ENCODE measurements around the gene FAM43B.

DNA sequence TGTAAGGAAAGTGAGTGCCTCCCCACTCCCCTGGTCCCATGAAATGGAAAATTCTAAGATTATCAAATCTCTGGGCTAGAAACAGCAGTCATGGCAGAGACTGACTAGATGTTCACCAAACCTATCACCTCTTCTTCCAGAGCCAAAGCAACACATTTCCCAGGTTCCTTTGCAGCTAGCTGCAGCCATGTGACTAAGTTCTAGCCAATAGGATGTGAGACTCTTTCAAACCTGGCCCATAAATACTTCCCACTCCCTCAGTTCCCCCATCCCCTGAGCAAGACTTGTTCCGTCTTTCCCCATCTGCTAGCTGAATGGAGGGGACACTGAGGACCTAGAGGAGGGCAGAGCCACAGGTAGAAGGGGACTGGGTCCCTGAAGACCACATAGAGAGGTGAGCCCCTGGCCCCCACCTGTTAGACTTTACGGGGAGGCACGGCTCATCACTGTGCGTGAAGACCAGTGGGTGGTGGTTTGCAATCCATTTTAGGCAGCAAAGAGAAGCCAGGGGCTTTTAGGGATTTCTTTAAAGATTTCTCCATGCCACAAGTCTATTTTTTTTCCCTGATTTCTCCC is 17.2 kb downstream of the FAM43B start:
- TF ChIP-seq EZH2 (IDR thresholded peaks at IDR 0.05; ENCODE audit: insufficient read depth, poor library complexity, severe bottlenecking) (no peak), EZH2phosphoT487 (IDR thresholded peaks at IDR 0.05; ENCODE audit: insufficient read depth, low read depth) (no peak)
